GM12892 (cell line): ENCODE results near the gene RAPGEF2. TPM values are rescaled to one million over a fixed set of nuclear protein-coding genes. Genes with fewer than 3 reads are reported as not detected.
"Not testable (repeated sequence)": the region's sequence is repeated elsewhere in the genome, so short reads cannot be mapped to it uniquely, and the experiment has no call there.

Experiments used
- DNase-seq: peaks from one replicate; pipeline ENCODE4 v3.0.0; 2011; ENCODE audit not compliant: insufficient read length
- FAIRE-seq: peaks from 2 replicates; lab custom pipeline; 2011; peaks lifted over from hg19 to GRCh38; lab: Jason Lieb, UNC
- POLR2A ChIP-seq: IDR thresholded peaks from 2 replicates; pipeline ENCODE4 v1.6.1; 2011; ENCODE audit warnings: low read depth, low read length, control low read depth
- POLR2AphosphoS5 ChIP-seq: IDR thresholded peaks from 2 replicates; pipeline ENCODE4 v1.6.1; 2011; ENCODE audit warnings: low read depth, low read length, control low read depth
- TAF1 ChIP-seq: IDR thresholded peaks from 2 replicates; pipeline ENCODE4 v1.6.1; 2011; ENCODE audit warnings: low read depth, mild to moderate bottlenecking, control low read depth, low read length, borderline replicate concordance
- polyA plus RNA-seq: library from polyadenylated mRNA; unstranded; fragments of >200 nt; gene quantifications from one replicate; pipeline ENCODE4 v1.2.1, GENCODE V29; 2012; ENCODE audit warnings: missing spikeins, inconsistent platforms; ENCODE audit not compliant: missing spikeins

Gene RAPGEF2
- 5.9 TPM for polyA plus RNA-seq

GRCh38 chr4:159102622-159103383 is at the start of gene RAPGEF2:
RAPGEF2 (plus strand) TSS chr4:159103079; CDS start chr4:159104163, 1,084 bp downstream.
- DNase-seq = peak; percentile 80
- peak; percentile 38; the same call in 1 of the 2 replicates for TF ChIP-seq POLR2A
- TF ChIP-seq POLR2AphosphoS5 = no peak
- peak; percentile 90 for FAIRE-seq

- DNase-seq (no peak), FAIRE-seq (no peak)
- no peak for TF ChIP-seq POLR2A
- TF ChIP-seq POLR2AphosphoS5 = no peak
- TF ChIP-seq TAF1 = no peak
Observed at GRCh38 chr4:159055833-159056232, 47.0 kb upstream of the RAPGEF2 start.

GRCh38 chr4:159060161-159060560 is 42.7 kb upstream of the RAPGEF2 start:
- DNase-seq (no peak), FAIRE-seq (no peak)
- TF ChIP-seq POLR2AphosphoS5 (no peak), POLR2A (no peak), TAF1 (no peak)

GRCh38 chr4:159062381-159062780 is 40.5 kb upstream of the RAPGEF2 start:
- FAIRE-seq (no peak), DNase-seq (no peak)
- TF ChIP-seq POLR2A (no peak), TAF1 (no peak), POLR2AphosphoS5 (no peak)

- no peak for FAIRE-seq
- no peak for DNase-seq
- TF ChIP-seq TAF1 (no peak), POLR2A (no peak), POLR2AphosphoS5 (no peak)
Observed at GRCh38 chr4:159065513-159066240, 37.2 kb upstream of the RAPGEF2 start.

GRCh38 chr4:159068139-159068538 is 34.7 kb upstream of the RAPGEF2 start:
- not testable (repeated sequence) for FAIRE-seq, DNase-seq

- DNase-seq (no peak), FAIRE-seq (no peak)
- TF ChIP-seq POLR2A (no peak), TAF1 (no peak), POLR2AphosphoS5 (no peak)
Observed at GRCh38 chr4:159069922-159070321, 33.0 kb upstream of the RAPGEF2 start.

GRCh38 chr4:159070742-159071141 is 32.1 kb upstream of the RAPGEF2 start:
- no peak for DNase-seq
- TF ChIP-seq TAF1 (no peak), POLR2A (no peak), POLR2AphosphoS5 (no peak)
- no peak for FAIRE-seq

GRCh38 chr4:159071178-159071968 is 31.5 kb upstream of the RAPGEF2 start:
- DNase-seq (no peak), FAIRE-seq (no peak)
- TF ChIP-seq POLR2A (no peak), TAF1 (no peak), POLR2AphosphoS5 (no peak)

GRCh38 chr4:159071969-159072765 is 30.7 kb upstream of the RAPGEF2 start:
- TF ChIP-seq POLR2A (no peak), POLR2AphosphoS5 (no peak), TAF1 (no peak)
- DNase-seq = no peak
- no peak for FAIRE-seq
